IPS-11a (cell line): ENCODE data around the gene PANK4.

ENCODE experiments used
- H3K4me3 ChIP-seq: one replicate; pipeline ENCODE4 v1.5.1; 2013; ENCODE audit warnings: low read depth, low read length, control low read depth

Gene PANK4

DNA sequence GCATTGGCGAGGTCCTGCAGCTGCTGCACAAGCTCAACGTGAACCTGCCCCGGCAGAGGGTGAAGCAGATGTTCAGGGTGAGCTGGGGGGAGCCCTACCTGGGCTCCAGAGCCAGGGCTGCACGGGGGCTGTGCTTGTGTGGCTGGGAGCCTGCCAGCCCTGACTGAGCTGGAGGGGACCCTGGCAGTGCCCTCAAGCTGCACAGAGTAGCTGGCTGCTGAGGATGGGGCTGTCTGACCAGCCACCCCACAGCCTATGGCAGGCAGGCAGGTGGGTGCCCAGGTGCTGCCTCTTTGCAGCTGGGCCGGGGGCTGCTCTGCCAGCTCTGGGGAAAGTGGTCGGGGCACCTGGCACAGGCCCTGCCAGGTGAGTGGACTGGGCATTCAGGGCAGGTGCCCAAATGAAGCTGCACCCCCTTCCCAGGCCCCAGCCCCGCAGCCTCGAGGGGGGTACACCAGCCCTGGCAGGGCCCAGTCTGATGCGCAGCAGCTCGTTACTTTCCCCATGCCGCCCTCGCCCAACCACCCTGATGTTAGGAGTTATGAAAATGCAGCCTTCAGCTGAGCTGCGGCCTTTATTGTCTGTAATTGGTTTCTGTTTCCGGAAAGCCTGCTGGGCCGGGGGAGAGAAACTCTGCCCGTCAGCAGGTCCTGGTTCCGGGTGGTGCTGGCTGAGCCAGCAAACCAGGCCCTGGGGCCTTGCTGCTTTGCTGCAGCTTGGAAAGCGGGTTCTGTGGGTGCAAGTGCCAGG lies 46.0 kb downstream of the PANK4 start:
- no peak overlapping the region for H3K4me3 ChIP-seq

GRCh38 chr1:2479618-2480017 lies 46.8 kb downstream of the PANK4 start:
- no peak overlapping the region for H3K4me3 ChIP-seq

- H3K4me3 ChIP-seq: no peak overlapping the region
Measured at GRCh38 chr1:2479186-2479585, 47.2 kb downstream of the PANK4 start.

GRCh38 chr1:2477791-2478499 lies 48.5 kb downstream of the PANK4 start:
- no peak overlapping the region for H3K4me3 ChIP-seq

- no peak overlapping the region for H3K4me3 ChIP-seq
Measured at GRCh38 chr1:2477309-2477708, 49.1 kb downstream of the PANK4 start.

- no peak within 1 kb of the TSS for H3K4me3 ChIP-seq
Measured at GRCh38 chr1:2476061-2476999, 50.1 kb downstream of the PANK4 start, which contains the start of gene PLCH2. TSS of gene PLCH2 (plus strand) at chr1:2476289. CDS start at chr1:2476589, 300 bp downstream.

DNA sequence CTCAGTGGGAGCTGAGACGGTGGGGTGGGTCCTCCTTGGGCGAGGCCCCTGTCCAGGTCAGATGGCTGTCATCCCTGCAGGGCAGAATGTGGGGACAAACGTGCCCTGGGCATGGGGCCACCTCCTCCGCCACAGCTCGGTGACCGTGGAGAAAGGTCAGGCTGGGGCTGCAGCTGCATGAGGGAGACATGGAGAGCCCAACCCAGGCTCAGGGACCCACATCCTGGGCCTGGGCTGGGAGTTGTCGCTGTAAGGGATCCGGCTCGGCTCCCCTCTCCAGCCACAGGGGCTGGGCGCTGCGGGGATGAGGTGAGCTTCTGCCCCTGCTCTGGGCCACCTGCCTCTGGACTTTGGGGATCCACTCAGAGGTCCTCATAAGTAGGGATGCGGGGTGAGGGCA lies 50.8 kb downstream of the PANK4 start:
- no peak overlapping the region for H3K4me3 ChIP-seq

DNA sequence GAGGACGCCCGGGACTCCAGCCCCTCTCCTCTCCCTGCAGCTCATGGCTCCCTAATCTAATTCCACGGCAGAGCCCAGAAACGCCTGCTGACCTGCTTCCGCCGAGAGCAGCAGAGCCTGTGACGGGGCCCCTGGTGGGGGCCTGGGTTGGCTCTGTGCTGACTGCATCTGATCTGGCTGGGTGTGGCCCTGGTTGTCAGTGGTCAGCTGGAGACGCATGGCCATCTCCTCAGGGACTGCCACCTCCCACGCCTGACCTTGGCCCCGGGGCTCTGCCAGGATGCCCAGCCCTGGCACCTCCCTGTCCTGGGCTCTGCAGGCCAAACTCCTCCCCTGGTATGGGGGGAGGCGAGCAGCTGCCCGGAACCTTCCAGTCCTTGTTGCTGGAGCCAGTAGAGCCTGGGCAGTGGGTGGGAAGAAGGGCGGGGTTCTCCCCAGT lies 51.4 kb downstream of the PANK4 start:
- H3K4me3 ChIP-seq: no peak overlapping the region

DNA sequence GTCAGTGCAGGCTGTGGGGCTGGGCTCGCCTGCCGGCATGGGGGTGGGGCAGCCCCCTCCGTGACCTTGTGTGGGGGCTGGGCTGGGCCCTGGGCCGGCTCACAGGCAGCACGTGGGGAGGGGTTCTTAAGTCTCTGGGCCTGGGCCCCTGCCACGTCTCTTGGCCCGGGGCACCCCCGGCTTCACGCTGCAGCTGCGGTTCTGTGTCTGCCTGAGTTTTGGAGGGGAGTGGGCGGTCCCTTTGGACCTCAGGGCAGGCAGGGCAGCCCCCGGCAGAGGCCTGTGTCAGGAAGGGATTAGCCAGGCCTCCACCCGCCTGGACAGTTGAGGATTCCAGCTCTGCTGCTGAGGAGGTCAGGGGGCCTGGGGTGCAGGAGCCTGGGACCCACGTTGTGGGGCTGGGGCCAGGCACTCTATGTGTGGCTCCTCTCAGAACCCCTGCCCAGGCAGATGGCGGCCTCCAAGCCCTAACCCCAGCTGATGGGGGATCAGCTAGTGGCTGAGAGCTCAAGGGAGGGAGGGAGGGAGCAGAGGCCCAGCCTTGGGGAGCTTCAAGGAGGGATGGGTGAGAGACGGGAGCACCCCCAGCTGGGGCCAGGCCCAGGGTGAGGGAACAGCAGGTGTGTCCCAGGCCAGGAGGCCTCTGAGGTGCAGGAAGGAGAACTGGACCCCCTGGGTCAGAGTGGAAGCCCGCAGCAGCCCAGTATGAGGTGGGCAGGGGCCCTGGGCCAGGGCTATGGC lies 52.1 kb downstream of the PANK4 start:
- no peak overlapping the region for H3K4me3 ChIP-seq

DNA sequence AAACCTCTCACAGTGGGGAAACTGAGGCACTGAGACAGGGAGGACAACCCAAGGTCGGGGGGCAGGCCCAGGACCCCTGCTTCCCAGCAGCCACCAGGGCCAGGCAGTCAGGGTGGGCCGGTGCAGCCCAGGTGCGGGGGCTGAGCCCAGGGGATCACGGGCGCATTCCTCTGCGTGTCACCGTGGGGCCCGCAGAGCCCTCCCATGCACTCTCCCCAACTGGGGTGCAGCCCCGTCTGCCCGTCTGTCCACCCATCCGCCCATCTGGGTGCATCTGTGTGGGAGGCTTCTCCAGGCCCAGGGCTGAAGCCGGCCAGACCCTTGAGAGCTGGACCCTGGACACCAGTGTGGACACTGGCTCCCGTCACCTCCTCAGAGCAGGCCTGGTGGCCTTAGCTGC lies 53.2 kb downstream of the PANK4 start:
- no peak overlapping the region for H3K4me3 ChIP-seq

- H3K4me3 ChIP-seq: no peak overlapping the region
Measured at GRCh38 chr1:2472561-2473177, 53.7 kb downstream of the PANK4 start.

- no peak overlapping the region for H3K4me3 ChIP-seq
Measured at GRCh38 chr1:2472109-2472508, 54.3 kb downstream of the PANK4 start.

DNA sequence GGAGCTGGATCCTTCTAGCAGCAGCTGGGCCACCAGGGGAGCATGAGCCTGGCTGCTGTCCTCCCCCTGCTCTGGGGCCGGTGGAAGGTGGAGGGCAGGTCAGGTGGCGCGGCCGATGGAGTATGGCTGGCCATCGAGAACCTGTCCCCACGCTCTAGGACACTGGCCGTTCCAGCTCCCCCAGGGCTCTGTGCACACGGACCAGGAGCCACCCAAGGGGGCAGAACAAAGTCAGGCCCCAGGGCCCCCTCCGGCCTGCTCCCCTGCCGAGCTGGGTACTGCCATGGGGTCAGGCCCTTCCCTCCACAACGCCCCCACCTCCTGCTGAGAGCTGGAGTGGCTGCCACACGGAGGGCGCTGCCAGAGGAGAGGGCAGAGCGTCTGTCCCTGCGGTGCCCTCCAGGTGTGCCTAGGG lies 54.8 kb downstream of the PANK4 start:
- H3K4me3 ChIP-seq: no peak overlapping the region

DNA sequence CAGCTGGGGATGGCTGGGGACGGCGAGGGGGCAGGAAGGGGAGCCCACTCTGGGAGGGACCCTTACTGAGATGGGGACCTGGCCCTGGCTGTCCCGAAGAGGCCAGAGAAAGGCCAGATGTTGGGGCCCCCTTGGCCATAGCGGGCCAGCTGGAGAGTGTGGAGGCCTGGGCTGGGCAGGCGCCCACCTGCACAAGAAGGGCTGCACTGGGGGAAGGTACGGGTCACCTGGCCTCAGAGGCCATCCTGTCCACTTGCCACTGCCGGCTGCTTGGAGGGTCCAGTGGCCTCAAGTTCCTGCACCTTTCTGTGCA lies 55.3 kb downstream of the PANK4 start:
- no peak overlapping the region for H3K4me3 ChIP-seq

DNA sequence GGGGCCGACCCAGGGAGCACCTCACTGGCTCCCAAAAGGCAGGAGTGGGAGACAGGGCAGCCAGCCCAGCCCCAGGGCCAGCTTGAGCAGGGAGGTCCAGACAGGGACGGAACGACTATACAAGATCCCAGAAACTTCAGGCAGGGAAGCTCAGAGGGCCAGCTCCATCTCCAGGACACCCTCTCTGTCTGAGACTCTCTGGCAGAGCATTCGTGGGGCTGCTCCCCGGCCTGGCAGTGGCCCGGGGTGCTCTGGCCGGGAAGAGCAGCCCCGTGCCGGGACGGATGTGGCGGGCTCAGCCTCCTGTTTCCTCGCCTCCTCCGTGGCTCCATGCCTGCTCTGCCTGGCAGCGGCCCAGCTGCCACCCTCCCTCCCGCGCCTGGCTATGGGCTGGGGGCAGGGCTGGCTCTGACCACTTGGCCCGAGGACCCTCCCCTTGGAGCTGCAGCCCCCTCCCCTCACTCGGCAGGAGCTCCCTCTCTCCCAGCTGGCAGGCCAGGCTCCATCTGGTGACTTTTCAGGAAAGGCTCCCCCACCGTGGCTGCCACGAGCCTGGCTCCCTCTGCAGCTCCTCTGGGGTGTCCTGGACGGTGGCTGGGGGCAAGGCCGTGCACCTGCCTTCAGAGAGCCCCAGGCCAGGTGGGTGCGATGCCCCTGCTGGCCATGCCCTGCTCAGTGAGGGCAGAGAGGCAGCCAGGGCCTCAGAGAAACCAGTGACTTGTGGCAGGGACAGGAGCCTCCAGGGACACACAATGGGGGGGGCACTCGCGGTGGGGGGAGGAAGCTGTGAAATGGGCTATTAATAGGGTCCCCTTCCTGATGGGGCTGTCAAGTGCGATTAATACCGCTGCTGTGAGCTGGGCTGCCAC lies 55.9 kb downstream of the PANK4 start:
- H3K4me3 ChIP-seq: no peak overlapping the region

GRCh38 chr1:2469103-2469940 lies 57.1 kb downstream of the PANK4 start:
- no peak overlapping the region for H3K4me3 ChIP-seq

DNA sequence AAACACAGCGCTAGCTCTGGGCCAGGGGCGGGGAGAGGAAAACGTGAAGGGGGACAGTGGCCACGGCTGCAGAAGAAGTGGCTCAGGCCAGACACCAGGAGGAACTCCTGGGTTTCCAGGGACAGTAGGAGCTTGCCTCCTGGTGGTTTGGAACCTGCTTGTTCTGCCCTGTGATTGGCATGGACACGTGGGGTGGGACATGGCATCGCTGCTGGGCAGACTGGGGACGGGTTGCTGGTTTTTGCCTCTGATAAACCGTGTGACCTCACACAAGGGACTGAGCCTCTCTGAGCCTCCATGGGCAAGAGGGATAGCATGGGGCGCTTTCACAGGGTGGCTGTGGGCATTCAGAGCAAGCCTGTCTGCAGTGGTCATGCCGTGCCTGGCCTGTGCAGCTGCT lies 57.9 kb downstream of the PANK4 start:
- no peak overlapping the region for H3K4me3 ChIP-seq

GRCh38 chr1:2468041-2468472 lies 58.3 kb downstream of the PANK4 start:
- no peak overlapping the region for H3K4me3 ChIP-seq
